GM19468 (cell line): Measurements from ENCODE around the gene GNLY.
"Not testable (repeated sequence)": the region's sequence is repeated elsewhere in the genome, so short reads cannot be mapped to it uniquely, and the experiment has no call there.

ENCODE experiments used
- ATAC-seq: cut with Tn5 transposase; IDR thresholded peaks from one replicate; pipeline ENCODE4 v1.9.1; 2021; ENCODE audit warnings: mild to moderate bottlenecking, moderate library complexity, moderate number of reproducible peaks; ENCODE audit not compliant: unreplicated experiment; ENCODE audit errors: extremely low read depth

The GNLY gene

DNA sequence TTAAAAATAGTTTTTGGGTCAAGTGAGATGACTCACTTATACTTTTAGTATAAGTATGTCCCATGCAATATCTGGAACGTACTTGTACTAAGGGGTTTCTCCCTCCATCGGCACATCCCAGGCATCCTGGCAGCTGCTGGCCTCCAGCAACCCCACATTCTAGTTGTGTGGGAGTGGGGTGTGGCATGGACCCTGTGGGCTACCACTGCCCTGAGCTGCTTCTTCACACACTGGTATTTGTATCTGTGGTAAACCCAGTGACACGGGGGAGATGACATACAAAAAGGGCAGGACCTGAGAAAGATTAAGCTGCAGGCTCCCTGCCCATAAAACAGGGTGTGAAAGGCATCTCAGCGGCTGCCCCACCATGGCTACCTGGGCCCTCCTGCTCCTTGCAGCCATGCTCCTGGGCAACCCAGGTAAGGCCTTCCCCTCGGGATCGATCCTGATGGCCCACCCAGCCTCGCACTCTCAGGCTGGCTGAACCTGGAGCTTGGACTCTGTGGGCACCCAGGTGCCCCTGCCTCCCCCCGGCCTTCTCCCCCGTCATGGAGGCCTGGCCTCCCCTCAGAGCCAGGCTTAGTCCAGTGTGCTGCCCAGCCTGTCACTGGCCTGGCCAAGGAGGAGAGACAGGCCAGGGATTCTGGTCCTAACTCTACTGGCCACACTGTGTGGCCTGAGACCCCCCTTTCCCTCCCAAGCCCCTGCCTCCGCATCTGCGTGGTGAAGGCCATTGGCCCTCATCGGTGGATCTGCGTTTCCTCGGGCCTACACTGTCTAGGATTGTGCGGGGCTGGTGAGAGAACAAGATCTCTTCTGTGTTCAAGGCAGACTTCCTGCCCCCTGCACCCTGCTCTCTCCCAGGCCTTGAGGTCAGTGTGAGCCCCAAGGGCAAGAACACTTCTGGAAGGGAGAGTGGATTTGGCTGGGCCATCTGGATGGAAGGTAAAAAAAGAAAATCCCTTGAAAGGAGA is at the start of gene GNLY:
TSS of gene GNLY (plus strand) at position 307 of the 974 bp plus-strand sequence. CDS start at position 368, 61 bp downstream.
- no peak for ATAC-seq

DNA sequence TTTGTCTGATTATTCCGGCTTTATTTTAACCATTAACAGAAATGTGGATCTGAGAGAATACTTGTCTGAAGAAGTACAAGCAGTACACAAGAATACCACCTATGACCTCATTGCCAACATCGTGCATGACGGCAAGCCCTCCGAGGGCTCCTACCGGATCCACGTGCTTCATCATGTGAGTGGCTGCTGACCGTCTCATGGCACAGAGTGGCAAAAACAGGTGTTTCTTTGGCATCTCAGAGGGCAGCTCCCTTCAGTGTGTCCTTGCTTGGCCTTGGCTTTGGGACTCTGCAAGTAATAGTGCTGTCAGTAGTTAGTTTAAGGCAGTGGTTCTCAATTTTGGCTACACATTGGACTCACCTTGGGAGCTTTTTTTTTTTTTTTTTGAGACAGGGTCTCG is 49.2 kb upstream of the GNLY start:
- no peak for ATAC-seq

GRCh38 chr2:85646166-85646565 is 48.0 kb upstream of the GNLY start:
- ATAC-seq, result no peak

GRCh38 chr2:85647823-85648526 is 46.2 kb upstream of the GNLY start:
- no peak for ATAC-seq

DNA sequence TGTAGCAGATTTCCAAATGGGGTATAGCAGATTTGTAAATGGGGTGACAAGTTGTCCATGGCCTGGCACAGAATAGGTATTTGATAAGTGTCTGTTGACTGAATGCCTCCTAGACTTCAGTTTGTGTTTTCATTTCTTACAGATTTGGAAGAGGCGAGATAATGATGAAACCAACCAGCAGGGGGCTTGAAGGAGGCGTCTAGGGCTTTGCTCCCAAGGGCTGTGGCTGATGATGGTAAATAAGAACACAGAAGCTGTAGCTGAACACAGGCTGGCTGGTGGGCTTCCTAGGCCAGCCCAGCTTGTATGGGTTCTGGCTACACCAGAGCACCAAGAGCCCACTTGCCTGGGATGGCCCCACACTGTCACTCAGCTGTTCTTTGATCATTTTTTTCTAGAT is 45.5 kb upstream of the GNLY start:
- ATAC-seq, result no peak

- ATAC-seq, result no peak
Observed at GRCh38 chr2:85649201-85650190, 44.7 kb upstream of the GNLY start.

GRCh38 chr2:85650456-85650855 is 43.7 kb upstream of the GNLY start:
- ATAC-seq, result no peak

- ATAC-seq, result no peak
Observed at GRCh38 chr2:85651097-85651496, 43.1 kb upstream of the GNLY start.

DNA sequence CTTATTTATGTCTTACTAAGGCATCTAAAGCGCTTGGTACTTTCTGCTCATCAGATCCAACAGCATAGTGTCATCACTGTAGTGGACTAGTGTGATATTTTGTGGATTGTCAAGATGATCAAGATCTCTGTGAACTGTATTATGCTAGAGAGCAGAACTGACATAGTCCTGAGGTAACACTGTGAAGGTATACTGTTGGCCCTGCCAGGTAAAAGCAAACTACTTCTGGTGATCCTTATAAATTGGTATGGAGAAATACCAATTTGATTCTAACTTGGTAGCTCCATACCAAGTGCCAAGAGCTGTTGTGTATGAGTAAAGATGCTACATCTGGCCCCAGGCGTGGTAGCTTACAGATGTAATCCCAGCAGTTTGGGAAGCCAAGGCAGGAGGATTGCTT is 42.1 kb upstream of the GNLY start:
- no peak for ATAC-seq

DNA sequence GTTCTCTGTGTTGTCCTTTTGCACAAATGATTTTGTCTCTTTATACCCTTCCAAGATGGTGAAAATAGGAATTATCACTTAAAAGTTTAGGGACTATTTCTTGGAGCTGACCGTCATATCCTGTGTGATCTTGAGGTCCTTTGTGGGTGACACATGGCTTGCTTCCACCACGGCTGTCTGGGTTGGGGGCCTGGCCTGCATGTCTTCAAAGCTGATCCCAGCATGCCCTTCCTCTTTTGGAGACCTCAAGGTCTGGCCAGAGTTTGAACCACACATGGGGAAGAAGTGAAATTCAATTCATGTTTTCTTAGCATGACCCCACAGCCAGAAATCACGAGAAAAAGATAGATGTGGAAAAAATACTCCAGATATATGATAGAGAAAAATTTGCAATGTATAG is 40.2 kb upstream of the GNLY start:
- no peak for ATAC-seq

GRCh38 chr2:85655961-85656417 is 38.2 kb upstream of the GNLY start:
- ATAC-seq, result no peak

DNA sequence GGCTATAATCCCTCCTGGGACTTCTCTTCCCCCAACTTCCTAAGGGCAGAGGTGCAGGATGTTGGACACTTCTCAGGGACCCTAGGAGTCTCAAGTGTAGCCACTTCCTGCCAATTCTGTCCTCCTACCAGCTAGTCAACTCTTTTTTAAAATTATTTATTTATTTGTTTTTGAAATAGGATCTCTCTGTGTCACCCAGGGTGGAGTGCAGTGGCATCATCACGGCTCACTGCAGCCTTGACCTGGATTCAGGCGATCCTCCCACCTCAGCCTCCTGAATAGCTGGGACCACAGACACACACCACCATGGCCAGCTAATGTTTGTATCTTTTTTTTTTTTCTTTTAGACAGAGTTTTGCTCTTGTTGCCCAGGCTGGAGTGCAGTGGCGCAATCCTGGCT is 37.7 kb upstream of the GNLY start:
- ATAC-seq, result no peak

GRCh38 chr2:85657399-85657798 is 36.8 kb upstream of the GNLY start:
- not testable (repeated sequence) for ATAC-seq

DNA sequence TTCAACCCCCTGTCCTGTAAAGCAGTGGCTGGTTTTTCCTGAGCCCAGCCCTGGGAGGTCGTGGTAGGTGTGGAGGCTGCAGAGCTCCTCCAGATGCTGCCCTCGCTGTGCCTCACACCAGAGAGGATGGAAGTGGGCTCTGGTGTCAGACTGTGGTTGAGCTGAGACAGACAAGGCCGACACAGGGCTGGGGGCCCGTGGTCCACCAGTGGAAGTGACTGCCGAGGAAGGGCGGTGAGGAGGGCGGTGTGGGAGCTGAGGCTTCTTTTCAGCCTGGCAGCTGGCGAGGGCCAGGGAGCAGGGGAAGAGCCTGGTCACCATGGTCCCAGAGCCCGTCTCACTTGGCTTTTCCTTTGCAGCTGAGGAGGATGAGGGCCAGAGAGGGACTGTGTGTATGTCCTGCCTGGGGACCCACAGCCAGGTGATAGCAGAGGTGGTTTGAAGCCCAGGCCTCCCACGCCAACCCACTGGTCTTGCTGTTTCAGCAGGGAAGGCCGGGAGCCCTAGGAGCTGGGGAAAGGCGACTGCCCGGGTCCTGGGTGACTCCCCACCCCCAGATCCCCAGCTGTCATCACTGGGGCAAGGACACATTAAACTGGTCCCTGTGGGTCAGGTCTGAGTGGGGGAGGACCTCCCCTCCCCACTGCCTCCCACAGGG is 34.7 kb upstream of the GNLY start:
- ATAC-seq, result no peak

DNA sequence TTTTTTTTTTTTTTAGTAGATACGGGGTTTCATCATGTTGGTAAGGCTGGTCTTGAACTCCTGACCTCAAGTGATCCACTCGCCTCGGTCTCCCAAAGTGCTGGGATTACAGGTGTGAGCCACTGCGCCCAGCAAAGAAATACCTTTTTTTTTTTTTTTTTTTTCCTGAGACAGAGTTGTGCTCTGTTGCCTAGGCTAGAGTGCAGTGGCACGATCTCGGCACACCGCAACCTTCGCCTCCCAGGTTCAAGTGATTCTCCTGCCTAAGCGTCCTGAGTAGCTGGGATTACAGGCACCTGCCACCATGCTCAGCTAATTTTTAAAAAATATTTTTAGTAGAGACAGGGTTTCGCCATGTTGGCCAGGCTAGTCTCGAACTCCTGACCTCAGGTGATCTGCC is 33.9 kb upstream of the GNLY start:
- ATAC-seq, result not testable (repeated sequence)

- ATAC-seq, result no peak
Observed at GRCh38 chr2:85660725-85661124, 33.4 kb upstream of the GNLY start.

- no peak for ATAC-seq
Observed at GRCh38 chr2:85661139-85661858, 32.9 kb upstream of the GNLY start.

- no peak for ATAC-seq
Observed at GRCh38 chr2:85662899-85663593, 31.1 kb upstream of the GNLY start.
